Calu3 (cell line): Measurements from ENCODE around the gene MAP7. TPM values are rescaled to one million over a fixed set of nuclear protein-coding genes. Genes with fewer than 3 reads are reported as not detected.

Experiments
- BruUV-seq: library from RNA; stranded (reverse); fragments of 400-500 nt; replicated peaks from 2 replicates; lab custom pipeline; 2021; lab: Mats Ljungman, UMichigan
- CTCF ChIA-PET: fragments of 300-600 bp; sonication (Branson Sonifier 250); formaldehyde crosslinking; loops from one replicate; lab custom pipeline; 2022; ENCODE audit warnings: antibody characterized with exemption; lab: Charles Lee
- DNase-seq: peaks from one replicate; pipeline ENCODE4 v3.0.0; 2022
- H3K27ac Mint-ChIP-seq: one replicate; pipeline ENCODE4 v1.8.0; 2022; ENCODE audit warnings: mixed read lengths; ENCODE audit not compliant: unreplicated experiment
- H3K27me3 Mint-ChIP-seq: one replicate; pipeline ENCODE4 v1.8.0; 2022; ENCODE audit warnings: mixed read lengths; ENCODE audit not compliant: unreplicated experiment
- H3K36me3 Mint-ChIP-seq: one replicate; pipeline ENCODE4 v1.8.0; 2022; ENCODE audit warnings: mild to moderate bottlenecking, moderate library complexity, mixed read lengths; ENCODE audit not compliant: insufficient read depth, unreplicated experiment
- H3K4me1 Mint-ChIP-seq: one replicate; pipeline ENCODE4 v1.8.0; 2022; ENCODE audit warnings: mild to moderate bottlenecking, low read depth, mixed read lengths; ENCODE audit not compliant: unreplicated experiment
- H3K4me3 Mint-ChIP-seq: one replicate; pipeline ENCODE4 v1.8.0; 2022; ENCODE audit warnings: mild to moderate bottlenecking, low read depth, moderate library complexity, mixed read lengths; ENCODE audit not compliant: unreplicated experiment
- H3K9me3 Mint-ChIP-seq: one replicate; pipeline ENCODE4 v1.8.0; 2022; ENCODE audit warnings: low read depth, mixed read lengths; ENCODE audit not compliant: unreplicated experiment
- intact Hi-C: fragments of 100-400 bp; cut with micrococcal nuclease; formaldehyde crosslinking; loops from one replicate; pipeline ENCODE4 v1.10.0; 2022; ENCODE audit not compliant: unreplicated experiment
- total RNA-seq: library from RNA; stranded (reverse); gene quantifications from 2 replicates; pipeline ENCODE4 v1.2.3, GENCODE V29; 2022
- TF ChIP-seq, protein P1 (sequence below): fragments of 200-600 bp; IDR thresholded peaks from one replicate; pipeline ENCODE4 v1.8.0; 2022; ENCODE audit warnings: antibody characterized with exemption; ENCODE audit not compliant: unreplicated experiment

MAP7 gene
- total RNA-seq, 1 experiment from 2014 or later, result 30.1 TPM

- CTCF ChIA-PET, result interaction anchor here (1.6 kb wide), 1 partner anchor 9 kb away, joined by 3 read pairs; no protein-coding TSS in a partner anchor
- intact Hi-C loops, result loop anchor here (5.0 kb wide), 1 partner anchor 205 kb away; no protein-coding TSS in a partner anchor
- no TSS peak for BruUV-seq
Measured at GRCh38 chr6:136341967-136342366, 208.3 kb downstream of the MAP7 start.

DNA sequence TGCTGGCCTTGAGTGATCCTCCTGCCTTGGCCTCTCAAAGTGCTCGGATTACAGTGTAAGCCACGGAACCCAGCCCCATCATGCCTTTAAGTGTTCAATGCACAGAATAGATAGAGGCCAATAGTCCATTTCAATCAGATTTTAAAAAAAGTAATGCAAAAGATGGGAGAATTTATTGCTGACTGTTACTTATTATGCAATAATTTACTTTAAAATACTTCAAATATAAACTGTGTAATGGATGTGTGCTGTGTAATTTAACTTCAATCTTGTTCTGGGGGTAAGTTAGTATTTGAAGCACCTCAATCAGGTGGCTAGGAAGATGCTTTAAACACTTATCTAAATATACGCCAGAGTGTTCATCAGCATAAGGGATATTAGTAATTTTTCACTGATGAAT, 208.9 kb downstream of the MAP7 start:
- H3K4me3 Mint-ChIP-seq, result no peak overlapping the region
- no peaks in the 10 kb centered on the region for H3K27me3 Mint-ChIP-seq
- H3K36me3 Mint-ChIP-seq, result no peaks in the 10 kb centered on the region
- no peaks in the 10 kb centered on the region for H3K9me3 Mint-ChIP-seq
- no peak for DNase-seq
- intact Hi-C loops, result loop anchor here (5.0 kb wide), 1 partner anchor 206 kb away; no protein-coding TSS in a partner anchor
- H3K27ac Mint-ChIP-seq, result no peak overlapping the region
- TF ChIP-seq, protein P1, sequence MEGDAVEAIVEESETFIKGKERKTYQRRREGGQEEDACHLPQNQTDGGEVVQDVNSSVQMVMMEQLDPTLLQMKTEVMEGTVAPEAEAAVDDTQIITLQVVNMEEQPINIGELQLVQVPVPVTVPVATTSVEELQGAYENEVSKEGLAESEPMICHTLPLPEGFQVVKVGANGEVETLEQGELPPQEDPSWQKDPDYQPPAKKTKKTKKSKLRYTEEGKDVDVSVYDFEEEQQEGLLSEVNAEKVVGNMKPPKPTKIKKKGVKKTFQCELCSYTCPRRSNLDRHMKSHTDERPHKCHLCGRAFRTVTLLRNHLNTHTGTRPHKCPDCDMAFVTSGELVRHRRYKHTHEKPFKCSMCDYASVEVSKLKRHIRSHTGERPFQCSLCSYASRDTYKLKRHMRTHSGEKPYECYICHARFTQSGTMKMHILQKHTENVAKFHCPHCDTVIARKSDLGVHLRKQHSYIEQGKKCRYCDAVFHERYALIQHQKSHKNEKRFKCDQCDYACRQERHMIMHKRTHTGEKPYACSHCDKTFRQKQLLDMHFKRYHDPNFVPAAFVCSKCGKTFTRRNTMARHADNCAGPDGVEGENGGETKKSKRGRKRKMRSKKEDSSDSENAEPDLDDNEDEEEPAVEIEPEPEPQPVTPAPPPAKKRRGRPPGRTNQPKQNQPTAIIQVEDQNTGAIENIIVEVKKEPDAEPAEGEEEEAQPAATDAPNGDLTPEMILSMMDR, result no peak
- CTCF ChIA-PET, result no interaction called here
- peaks cover 9% of the 10 kb centered on the region for H3K4me1 Mint-ChIP-seq
- no TSS peak for BruUV-seq

More at GRCh38 chr6:136341967-136342366, 208.3 kb downstream of the MAP7 start:
- no peak for DNase-seq
- Mint-ChIP-seq H3K27me3 (no peaks in the 10 kb centered on the region), H3K4me3 (no peak overlapping the region), H3K27ac (no peak overlapping the region), H3K4me1 (peaks cover 5% of the 10 kb centered on the region), H3K36me3 (no peaks in the 10 kb centered on the region), H3K9me3 (no peaks in the 10 kb centered on the region)
- TF ChIP-seq, protein P1, result no peak

DNA sequence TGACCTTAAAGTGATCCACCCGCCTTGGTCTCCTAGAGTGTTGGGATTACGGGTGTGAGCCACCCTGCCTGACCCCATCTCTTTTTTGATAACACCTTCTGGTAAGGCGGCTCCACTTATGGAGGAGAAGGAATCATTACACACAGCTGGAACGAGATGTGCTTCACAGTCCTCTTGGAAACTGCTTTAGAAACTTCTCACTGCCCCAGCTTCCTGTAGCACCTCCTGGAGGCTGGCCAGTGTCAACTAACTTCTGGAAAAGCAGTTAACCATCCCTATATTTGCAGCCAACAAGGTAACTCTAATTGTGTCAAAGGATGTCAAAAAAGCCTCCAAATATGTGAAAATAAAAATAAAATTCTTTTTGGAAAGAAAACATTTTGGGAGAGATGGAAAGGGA, 211.7 kb downstream of the MAP7 start:
- TF ChIP-seq, protein P1, result no peak
- no peak for DNase-seq
- Mint-ChIP-seq H3K36me3 (no peaks in the 10 kb centered on the region), H3K27ac (no peak overlapping the region), H3K9me3 (no peaks in the 10 kb centered on the region), H3K27me3 (no peaks in the 10 kb centered on the region), H3K4me1 (peaks cover 9% of the 10 kb centered on the region), H3K4me3 (no peak overlapping the region)
- intact Hi-C loops, result no loop called here
- BruUV-seq, result no TSS peak
- CTCF ChIA-PET, result interaction anchor here (0.9 kb wide), 1 partner anchor 255 kb away, joined by 14 read pairs; no protein-coding TSS in a partner anchor

GRCh38 chr6:136337606-136338005, 212.6 kb downstream of the MAP7 start:
- TF ChIP-seq, protein P1, result no peak
- CTCF ChIA-PET, result interaction anchor here (0.9 kb wide), 1 partner anchor 256 kb away, joined by 14 read pairs; no protein-coding TSS in a partner anchor
- H3K9me3 Mint-ChIP-seq, result no peaks in the 10 kb centered on the region
- no peaks in the 10 kb centered on the region for H3K27me3 Mint-ChIP-seq
- DNase-seq, result no peak
- H3K36me3 Mint-ChIP-seq, result no peaks in the 10 kb centered on the region
- H3K4me3 Mint-ChIP-seq, result no peak overlapping the region
- H3K27ac Mint-ChIP-seq, result no peak overlapping the region
- no TSS peak for BruUV-seq
- intact Hi-C loops, result no loop called here
- H3K4me1 Mint-ChIP-seq, result peaks cover 9% of the 10 kb centered on the region
